ENCODE data around the gene APC2.
A peak's percentile ranks its signal among the peaks of the same experiment; 100 is the strongest.

Gene APC2

DNA sequence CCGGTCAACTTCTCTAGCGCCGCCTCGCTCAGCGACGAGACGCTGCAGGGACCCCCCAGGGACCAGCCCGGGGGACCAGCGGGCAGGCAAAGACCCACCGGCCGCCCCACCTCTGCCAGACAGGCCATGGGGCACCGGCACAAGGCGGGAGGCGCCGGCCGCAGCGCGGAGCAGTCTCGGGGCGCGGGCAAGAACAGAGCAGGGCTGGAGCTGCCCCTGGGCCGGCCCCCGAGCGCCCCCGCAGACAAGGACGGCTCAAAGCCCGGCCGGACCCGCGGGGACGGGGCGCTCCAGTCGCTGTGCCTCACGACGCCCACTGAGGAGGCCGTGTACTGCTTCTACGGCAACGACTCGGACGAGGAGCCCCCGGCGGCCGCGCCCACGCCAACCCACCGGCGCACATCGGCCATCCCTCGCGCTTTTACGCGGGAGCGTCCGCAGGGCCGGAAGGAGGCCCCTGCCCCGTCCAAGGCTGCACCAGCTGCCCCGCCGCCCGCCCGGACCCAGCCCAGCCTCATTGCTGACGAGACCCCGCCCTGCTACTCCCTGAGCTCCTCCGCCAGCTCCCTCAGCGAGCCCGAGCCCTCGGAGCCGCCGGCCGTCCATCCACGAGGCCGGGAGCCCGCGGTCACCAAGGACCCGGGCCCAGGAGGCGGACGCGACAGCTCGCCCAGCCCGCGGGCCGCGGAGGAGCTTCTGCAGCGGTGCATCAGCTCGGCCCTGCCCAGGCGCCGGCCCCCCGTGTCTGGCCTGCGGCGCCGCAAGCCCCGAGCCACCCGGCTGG is 17.8 kb downstream of the APC2 start:
- Histone ChIP-seq H3K4me1 (ENCODE audit: control insufficient read depth, low read depth, low read length) (no peaks in the 10 kb centered on the region), H3K27ac (ENCODE audit: low read length) (no peak overlapping the region), H3K9me3 (ENCODE audit: control insufficient read depth, low read depth, low read length) (no peaks in the 10 kb centered on the region), H3K9ac (ENCODE audit: low read length) (no peak overlapping the region), H3K4me3 (ENCODE audit: low read length) (no peak overlapping the region), H3K27me3 (ENCODE audit: control insufficient read depth, insufficient read depth, low read length) (peaks cover 97% of the 10 kb centered on the region), H3K36me3 (ENCODE audit: control insufficient read depth, low read depth, low read length) (no peaks in the 10 kb centered on the region)

GRCh38 chr19:1468274-1468820 is 18.4 kb downstream of the APC2 start:
- Histone ChIP-seq H3K9me3 (ENCODE audit: control insufficient read depth, low read depth, low read length) (no peaks in the 10 kb centered on the region), H3K4me1 (ENCODE audit: control insufficient read depth, low read depth, low read length) (no peaks in the 10 kb centered on the region), H3K4me3 (ENCODE audit: low read length) (no peak overlapping the region), H3K27me3 (ENCODE audit: control insufficient read depth, insufficient read depth, low read length) (peaks cover 99% of the 10 kb centered on the region), H3K36me3 (ENCODE audit: control insufficient read depth, low read depth, low read length) (no peaks in the 10 kb centered on the region), H3K9ac (ENCODE audit: low read length) (no peak overlapping the region), H3K27ac (ENCODE audit: low read length) (no peak overlapping the region)

DNA sequence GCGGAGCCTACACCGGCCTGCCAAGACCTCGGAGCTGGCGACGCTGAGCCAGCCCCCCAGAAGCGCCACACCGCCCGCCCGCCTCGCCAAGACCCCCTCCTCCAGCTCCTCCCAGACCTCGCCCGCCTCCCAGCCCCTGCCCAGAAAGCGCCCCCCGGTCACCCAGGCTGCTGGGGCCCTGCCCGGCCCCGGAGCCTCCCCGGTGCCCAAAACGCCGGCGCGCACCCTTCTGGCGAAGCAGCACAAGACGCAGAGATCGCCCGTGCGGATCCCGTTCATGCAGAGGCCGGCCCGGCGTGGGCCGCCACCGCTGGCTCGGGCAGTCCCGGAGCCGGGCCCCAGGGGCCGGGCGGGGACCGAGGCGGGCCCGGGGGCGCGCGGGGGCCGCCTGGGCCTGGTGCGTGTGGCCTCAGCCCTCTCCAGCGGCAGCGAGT is 18.9 kb downstream of the APC2 start:
- no peak overlapping the region for H3K9ac ChIP-seq (ENCODE audit: low read length)
- no peak overlapping the region for H3K27ac ChIP-seq (ENCODE audit: low read length)
- H3K36me3 ChIP-seq (ENCODE audit: control insufficient read depth, low read depth, low read length), result no peaks in the 10 kb centered on the region
- no peaks in the 10 kb centered on the region for H3K9me3 ChIP-seq (ENCODE audit: control insufficient read depth, low read depth, low read length)
- no peak overlapping the region for H3K4me3 ChIP-seq (ENCODE audit: low read length)
- no peaks in the 10 kb centered on the region for H3K4me1 ChIP-seq (ENCODE audit: control insufficient read depth, low read depth, low read length)
- peaks cover 100% of the 10 kb centered on the region for H3K27me3 ChIP-seq (ENCODE audit: control insufficient read depth, insufficient read depth, low read length)

DNA sequence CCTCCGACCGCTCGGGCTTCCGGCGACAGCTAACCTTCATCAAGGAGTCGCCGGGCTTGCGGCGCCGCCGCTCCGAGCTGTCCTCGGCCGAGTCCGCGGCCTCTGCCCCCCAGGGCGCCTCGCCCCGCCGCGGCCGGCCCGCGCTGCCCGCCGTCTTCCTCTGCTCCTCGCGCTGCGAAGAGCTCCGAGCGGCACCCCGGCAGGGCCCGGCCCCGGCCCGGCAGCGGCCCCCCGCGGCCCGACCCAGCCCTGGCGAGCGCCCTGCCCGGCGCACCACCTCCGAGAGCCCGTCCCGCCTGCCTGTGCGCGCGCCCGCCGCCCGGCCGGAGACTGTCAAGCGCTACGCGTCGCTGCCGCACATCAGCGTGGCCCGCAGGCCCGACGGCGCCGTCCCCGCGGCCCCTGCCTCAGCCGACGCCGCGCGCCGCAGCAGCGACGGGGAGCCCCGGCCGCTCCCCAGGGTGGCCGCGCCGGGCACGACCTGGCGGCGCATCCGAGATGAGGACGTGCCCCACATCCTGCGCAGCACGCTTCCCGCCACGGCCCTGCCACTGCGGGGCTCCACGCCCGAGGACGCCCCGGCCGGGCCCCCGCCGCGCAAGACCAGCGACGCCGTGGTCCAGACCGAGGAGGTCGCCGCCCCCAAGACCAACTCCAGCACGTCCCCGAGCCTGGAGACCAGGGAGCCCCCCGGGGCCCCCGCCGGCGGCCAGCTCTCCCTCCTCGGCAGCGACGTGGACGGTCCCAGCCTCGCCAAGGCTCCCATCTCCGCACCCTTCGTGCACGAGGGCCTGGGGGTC is 19.5 kb downstream of the APC2 start:
- no peaks in the 10 kb centered on the region for H3K4me1 ChIP-seq (ENCODE audit: control insufficient read depth, low read depth, low read length)
- no peaks in the 10 kb centered on the region for H3K36me3 ChIP-seq (ENCODE audit: control insufficient read depth, low read depth, low read length)
- H3K9me3 ChIP-seq (ENCODE audit: control insufficient read depth, low read depth, low read length), result no peaks in the 10 kb centered on the region
- no peak overlapping the region for H3K27ac ChIP-seq (ENCODE audit: low read length)
- peaks cover 95% of the 10 kb centered on the region for H3K27me3 ChIP-seq (ENCODE audit: control insufficient read depth, insufficient read depth, low read length)
- no peak overlapping the region for H3K9ac ChIP-seq (ENCODE audit: low read length)
- no peak overlapping the region for H3K4me3 ChIP-seq (ENCODE audit: low read length)

DNA sequence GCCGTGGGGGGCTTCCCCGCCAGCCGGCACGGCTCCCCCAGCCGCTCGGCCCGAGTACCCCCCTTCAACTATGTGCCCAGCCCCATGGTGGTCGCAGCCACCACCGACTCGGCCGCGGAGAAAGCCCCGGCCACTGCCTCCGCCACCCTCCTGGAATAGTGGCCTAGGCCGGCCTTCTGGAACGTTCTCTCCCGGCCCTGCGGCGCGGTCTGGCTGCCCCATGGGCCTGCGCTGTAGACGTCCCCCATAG is 20.1 kb downstream of the APC2 start:
- Histone ChIP-seq H3K4me1 (ENCODE audit: control insufficient read depth, low read depth, low read length) (no peaks in the 10 kb centered on the region), H3K27me3 (ENCODE audit: control insufficient read depth, insufficient read depth, low read length) (peaks cover 89% of the 10 kb centered on the region), H3K4me3 (ENCODE audit: low read length) (peak overlapping the region; percentile 35), H3K9ac (ENCODE audit: low read length) (no peak overlapping the region), H3K36me3 (ENCODE audit: control insufficient read depth, low read depth, low read length) (no peaks in the 10 kb centered on the region), H3K9me3 (ENCODE audit: control insufficient read depth, low read depth, low read length) (no peaks in the 10 kb centered on the region), H3K27ac (ENCODE audit: low read length) (no peak overlapping the region)

DNA sequence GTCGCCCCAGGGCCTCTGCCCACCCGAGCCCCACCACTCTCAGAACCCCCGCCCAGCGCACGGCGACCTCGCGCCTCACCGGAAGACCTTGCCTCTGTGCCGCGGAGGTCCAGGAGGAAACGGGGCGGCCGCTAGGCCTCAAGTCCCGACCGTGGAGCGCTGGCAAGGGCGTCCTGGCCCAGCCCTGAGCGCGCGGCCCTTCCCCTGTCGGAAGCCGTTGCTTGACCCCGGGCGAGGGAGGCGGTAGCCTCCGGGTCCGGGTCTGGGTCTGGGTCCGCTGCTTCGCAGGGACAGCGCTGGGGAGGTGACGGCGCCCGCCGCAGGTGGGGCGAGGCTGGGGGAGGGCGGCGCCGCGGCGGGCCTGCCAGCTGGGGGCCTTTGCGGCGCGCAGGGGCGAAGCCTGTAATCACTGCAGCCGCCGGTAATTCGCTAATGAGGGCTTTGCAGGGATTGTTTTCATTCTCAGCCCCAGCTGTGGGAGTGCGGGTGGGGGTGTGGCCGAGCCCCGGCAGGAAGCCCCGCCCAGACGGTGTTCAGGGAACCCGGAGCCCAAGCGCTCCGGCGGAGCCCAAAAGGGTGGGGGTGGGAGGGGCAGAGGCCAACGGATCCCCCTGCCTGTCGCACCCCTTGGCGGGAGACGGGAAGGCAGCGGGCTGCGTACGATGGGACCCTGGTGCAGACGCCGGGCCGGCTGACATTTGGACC is 20.5 kb downstream of the APC2 start:
- no peaks in the 10 kb centered on the region for H3K9me3 ChIP-seq (ENCODE audit: control insufficient read depth, low read depth, low read length)
- H3K4me1 ChIP-seq (ENCODE audit: control insufficient read depth, low read depth, low read length), result no peaks in the 10 kb centered on the region
- H3K27me3 ChIP-seq (ENCODE audit: control insufficient read depth, insufficient read depth, low read length), result peaks cover 85% of the 10 kb centered on the region
- H3K36me3 ChIP-seq (ENCODE audit: control insufficient read depth, low read depth, low read length), result no peaks in the 10 kb centered on the region
- H3K9ac ChIP-seq (ENCODE audit: low read length), result no peak overlapping the region
- no peak overlapping the region for H3K27ac ChIP-seq (ENCODE audit: low read length)
- peak overlapping the region; percentile 35 for H3K4me3 ChIP-seq (ENCODE audit: low read length)

GRCh38 chr19:1471010-1471514 is 21.1 kb downstream of the APC2 start:
- Histone ChIP-seq H3K27me3 (ENCODE audit: control insufficient read depth, insufficient read depth, low read length) (peaks cover 78% of the 10 kb centered on the region), H3K9me3 (ENCODE audit: control insufficient read depth, low read depth, low read length) (no peaks in the 10 kb centered on the region), H3K9ac (ENCODE audit: low read length) (no peak overlapping the region), H3K4me1 (ENCODE audit: control insufficient read depth, low read depth, low read length) (no peaks in the 10 kb centered on the region), H3K27ac (ENCODE audit: low read length) (no peak overlapping the region), H3K36me3 (ENCODE audit: control insufficient read depth, low read depth, low read length) (no peaks in the 10 kb centered on the region), H3K4me3 (ENCODE audit: low read length) (peak overlapping the region; percentile 35)

DNA sequence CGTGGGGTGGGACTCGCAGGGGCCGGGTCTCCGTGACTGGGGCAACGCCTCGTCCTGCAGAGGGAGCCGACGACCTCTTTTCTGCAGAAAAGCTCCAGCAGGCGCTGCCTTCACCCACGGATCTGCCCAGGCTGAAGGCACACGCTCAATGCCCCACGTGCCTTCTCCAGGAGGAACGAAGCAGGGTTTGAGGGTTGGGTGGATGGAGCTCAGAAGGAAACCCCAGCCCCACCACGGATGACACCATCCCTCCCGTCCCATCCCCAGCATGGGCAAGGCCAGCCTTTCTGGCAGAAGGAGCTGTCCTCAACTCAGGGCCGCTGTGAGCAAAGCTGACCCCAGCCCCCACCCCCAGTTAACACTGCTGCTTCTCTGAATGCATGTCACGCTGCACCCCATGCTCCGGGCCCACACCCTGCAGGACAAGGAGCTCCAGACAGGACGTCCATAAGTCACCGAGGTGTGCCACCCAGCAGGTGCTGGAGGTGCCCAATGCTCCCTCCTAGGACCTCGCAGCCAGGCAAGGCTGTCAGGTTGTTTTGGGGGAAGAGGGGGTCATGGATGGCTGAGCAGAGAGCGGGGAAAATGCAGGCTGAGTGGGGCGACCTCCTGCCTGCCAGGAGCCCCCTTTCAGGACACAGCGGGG is 21.7 kb downstream of the APC2 start:
- Histone ChIP-seq H3K4me3 (ENCODE audit: low read length) (peak overlapping the region; percentile 35), H3K36me3 (ENCODE audit: control insufficient read depth, low read depth, low read length) (no peaks in the 10 kb centered on the region), H3K27ac (ENCODE audit: low read length) (no peak overlapping the region), H3K9me3 (ENCODE audit: control insufficient read depth, low read depth, low read length) (no peaks in the 10 kb centered on the region), H3K4me1 (ENCODE audit: control insufficient read depth, low read depth, low read length) (no peaks in the 10 kb centered on the region), H3K9ac (ENCODE audit: low read length) (no peak overlapping the region), H3K27me3 (ENCODE audit: control insufficient read depth, insufficient read depth, low read length) (peaks cover 73% of the 10 kb centered on the region)

DNA sequence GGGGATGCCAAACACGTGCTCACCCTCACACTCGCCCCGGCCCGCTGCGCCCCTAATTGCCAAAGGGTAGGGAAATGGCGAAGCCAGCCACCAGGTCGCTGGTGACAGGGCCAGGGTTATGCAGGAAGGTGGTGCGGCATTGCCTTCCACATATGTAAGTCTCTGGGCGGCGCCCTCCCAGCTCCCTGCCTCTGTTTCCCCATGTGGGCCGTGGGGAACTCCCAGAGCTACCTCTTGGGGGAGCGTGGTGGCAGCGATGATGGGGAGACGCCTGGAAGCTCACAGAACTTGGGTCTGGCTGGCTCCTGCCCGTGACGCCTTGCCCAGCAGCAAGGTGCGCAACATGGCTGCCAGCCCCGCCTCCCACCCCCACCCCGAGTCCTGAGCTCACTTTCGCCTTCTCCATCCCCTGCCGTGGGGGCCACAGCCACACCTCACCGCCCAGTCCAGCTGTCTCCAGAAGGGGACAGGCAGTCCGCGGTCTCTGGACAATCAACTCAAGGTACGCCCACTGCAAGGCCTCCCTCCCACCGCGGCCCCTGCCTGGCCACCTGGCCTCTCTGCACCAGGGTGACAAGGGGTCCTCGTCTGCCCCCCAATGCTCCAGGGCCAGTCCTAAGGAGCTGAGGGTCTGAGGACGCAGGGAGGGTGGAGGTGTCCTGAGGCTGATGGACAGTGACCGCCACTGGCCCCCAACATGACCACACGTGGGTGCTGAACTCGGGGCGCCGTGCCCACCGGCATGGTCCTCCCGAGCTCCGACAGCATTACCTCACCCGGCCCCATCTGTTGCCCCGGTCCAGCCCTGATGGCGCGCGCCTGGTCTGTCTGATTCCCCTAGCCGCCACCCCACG is 22.5 kb downstream of the APC2 start:
- H3K4me1 ChIP-seq (ENCODE audit: control insufficient read depth, low read depth, low read length), result no peaks in the 10 kb centered on the region
- H3K4me3 ChIP-seq (ENCODE audit: low read length), result no peak overlapping the region
- no peaks in the 10 kb centered on the region for H3K36me3 ChIP-seq (ENCODE audit: control insufficient read depth, low read depth, low read length)
- no peaks in the 10 kb centered on the region for H3K9me3 ChIP-seq (ENCODE audit: control insufficient read depth, low read depth, low read length)
- no peak overlapping the region for H3K27ac ChIP-seq (ENCODE audit: low read length)
- H3K27me3 ChIP-seq (ENCODE audit: control insufficient read depth, insufficient read depth, low read length), result peaks cover 64% of the 10 kb centered on the region
- H3K9ac ChIP-seq (ENCODE audit: low read length), result no peak overlapping the region

DNA sequence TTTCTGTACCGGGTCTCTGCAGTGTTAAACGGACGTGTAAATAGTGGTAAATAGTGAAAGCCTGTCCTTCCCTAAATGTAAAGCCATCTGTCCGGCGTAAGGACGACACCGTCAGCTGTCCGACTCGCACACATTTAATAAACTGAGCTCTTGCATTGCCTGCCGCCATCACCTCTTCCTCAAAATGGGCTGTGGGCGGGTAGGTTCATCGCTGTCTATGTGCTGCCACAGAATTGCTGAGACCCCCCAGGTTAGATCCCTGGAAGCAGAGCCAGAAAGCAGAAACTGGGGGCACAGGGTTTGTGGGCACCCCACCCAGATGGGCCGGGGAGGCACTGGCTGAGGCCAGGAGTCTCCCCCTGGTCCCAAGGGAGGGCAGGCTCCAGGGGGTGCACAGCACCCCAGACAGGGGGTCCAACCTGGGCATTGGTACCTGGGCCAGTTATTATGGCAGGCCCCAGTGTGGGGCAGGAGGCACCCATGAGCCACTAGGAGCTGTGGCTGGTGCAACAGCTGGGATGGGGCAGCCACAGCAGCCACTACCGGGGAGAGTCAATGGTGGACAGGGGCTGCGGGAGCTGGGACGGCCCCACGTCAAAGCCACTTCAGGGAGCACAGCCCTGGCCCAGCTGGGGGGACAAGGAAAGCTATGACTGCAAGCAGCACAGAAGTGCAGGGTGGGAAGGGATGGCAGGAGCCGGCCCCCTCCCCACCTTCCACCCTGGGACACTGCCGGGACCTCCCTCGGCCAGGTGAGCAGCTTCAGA is 23.3 kb downstream of the APC2 start:
- peaks cover 56% of the 10 kb centered on the region for H3K27me3 ChIP-seq (ENCODE audit: control insufficient read depth, insufficient read depth, low read length)

More for the DNA sequence above, 23.3 kb downstream of the APC2 start:
- Histone ChIP-seq H3K4me1 (ENCODE audit: control insufficient read depth, low read depth, low read length) (no peaks in the 10 kb centered on the region), H3K36me3 (ENCODE audit: control insufficient read depth, low read depth, low read length) (no peaks in the 10 kb centered on the region), H3K9me3 (ENCODE audit: control insufficient read depth, low read depth, low read length) (no peaks in the 10 kb centered on the region), H3K4me3 (ENCODE audit: low read length) (no peak overlapping the region), H3K27ac (ENCODE audit: low read length) (no peak overlapping the region), H3K9ac (ENCODE audit: low read length) (no peak overlapping the region)
